Astrocyte (in vitro differentiated cells and primary cell): ENCODE data around the gene SATB1.

Experiments
- CTCF ChIP-seq: IDR thresholded peaks from 2 replicates; pipeline ENCODE4 v1.5.1; 2011; ENCODE audit warnings: low read depth, mild to moderate bottlenecking, inconsistent platforms, low read length, moderate library complexity; ENCODE audit not compliant: insufficient read depth
- EZH2 ChIP-seq: IDR thresholded peaks from 2 replicates; pipeline ENCODE4 v1.6.1; 2012; ENCODE audit warnings: mild to moderate bottlenecking, low read length, inconsistent platforms; ENCODE audit not compliant: insufficient read depth

DNA sequence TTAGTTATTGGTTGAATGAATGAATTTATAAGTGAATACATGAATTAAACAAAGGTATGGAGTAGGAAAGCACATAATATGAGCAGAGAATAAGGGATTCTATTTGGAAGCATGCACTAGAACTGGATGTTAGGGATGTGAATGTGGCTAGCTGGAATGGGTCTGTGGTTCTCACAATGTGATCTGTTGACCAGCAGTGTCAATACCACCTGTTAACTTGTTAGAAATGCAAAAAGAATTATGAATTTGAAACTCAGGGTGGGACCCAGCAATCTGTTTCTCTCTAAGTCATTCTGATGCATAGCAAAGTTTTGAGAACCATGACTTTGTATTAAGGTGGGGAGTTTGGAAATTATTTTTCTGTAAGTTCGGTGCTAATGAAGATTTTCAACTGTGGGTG, 41.0 kb upstream of the SATB1 start:
- TF ChIP-seq CTCF (no peak), EZH2 (no peak)
